AG09319 (cell line): ENCODE results near the gene FBXO10.

Experiments used
- DNase-seq: peaks from one replicate; pipeline ENCODE4 v3.0.0-alpha.2; 2010; ENCODE audit warnings: low read depth; ENCODE audit errors: extremely low read depth
- CTCF ChIP-seq: IDR thresholded peaks from 2 replicates; pipeline ENCODE4 v1.5.1; 2011; ENCODE audit warnings: low read depth, mild to moderate bottlenecking, inconsistent platforms, low read length, moderate library complexity

The FBXO10 gene

GRCh38 chr9:37464426-37465248, 111.5 kb downstream of the FBXO10 start:
- no peak for TF ChIP-seq CTCF
- DNase-seq, result peak; percentile 22

GRCh38 chr9:37464006-37464405, 112.2 kb downstream of the FBXO10 start:
- DNase-seq, result no peak
- no peak for TF ChIP-seq CTCF
